HG02610 (cell line): ENCODE measurements around the gene HOXA13.

Experiments
- ATAC-seq: cut with Tn5 transposase; IDR thresholded peaks from one replicate; pipeline ENCODE4 v1.9.1; 2021; ENCODE audit warnings: mild to moderate bottlenecking, moderate library complexity; ENCODE audit not compliant: unreplicated experiment

The HOXA13 gene

DNA sequence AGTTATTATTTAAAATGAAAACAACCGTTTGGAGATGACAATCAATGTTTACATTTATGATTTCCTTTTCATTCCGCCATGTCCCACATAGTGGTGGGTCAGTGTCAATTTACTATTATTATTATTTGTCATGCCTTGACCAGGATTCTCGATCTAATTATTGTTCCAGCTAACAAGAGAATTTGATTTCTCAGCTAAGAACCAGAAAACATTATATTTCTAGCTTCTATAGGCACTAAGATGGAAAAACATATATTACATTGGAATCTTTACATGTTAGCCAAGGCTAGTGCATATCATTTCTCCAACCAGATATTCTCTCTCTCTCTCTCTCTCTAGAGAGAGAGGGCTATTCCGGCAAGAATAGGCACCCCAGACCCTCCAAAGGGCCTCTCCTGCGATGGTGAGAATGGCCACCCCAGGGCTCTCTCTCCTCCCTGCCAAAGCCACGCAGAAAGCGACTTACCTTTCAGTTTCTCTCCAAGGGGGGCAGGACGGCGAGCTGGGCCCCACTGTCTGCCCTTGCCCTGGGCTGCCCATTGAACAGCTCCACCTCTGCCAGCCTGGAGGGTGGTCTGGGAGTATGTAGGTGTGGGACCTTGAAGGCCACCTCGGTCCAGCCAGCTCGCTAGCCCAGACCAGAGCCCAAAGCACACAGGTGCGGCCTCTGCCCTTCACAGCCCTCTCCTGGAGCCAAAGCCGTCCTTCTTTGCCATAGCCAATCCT is 49.9 kb downstream of the HOXA13 start:
- no peak for ATAC-seq

DNA sequence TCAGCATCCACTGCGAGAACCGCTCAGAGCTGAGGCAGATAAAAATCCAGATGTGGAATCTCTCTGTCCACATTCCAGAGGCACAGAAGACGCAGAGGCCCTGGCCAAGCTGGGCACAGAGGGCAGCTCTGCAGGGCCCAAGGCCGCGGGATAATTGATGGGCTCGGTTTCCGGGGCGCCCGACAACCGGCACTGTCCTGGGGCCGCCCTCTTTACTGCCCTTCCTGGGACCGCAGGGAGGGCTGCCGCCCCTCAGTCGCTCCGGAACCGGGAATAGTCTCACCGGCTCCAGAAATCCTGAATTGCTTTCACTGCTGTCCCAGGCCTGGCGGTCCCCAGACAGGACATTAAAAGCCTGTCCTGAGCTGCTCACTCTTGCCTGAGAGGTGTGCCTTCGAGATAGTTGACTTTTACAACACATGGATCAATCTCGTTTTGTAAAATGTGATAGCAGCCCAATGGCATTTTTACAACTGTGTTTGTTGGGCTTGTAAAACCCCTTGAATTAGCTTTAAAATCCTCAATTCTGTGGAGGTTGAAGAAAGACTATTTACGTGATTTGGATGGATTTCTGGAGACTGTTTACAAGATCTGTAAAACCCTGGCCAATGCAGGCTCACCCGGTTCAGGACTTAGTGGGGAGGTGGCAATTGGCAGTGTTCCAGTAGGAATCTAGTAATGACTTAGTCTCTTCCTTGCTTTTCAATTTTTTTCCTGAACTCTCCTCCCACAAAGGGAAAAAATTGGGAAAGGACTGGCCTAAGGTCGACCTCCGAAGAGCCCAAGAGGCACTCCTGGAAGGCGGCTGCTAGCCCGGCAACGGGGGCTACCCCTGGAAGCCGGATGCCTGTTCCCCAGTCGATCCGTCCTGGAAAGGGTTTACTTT is 50.9 kb downstream of the HOXA13 start:
- ATAC-seq, result no peak

GRCh38 chr7:27148031-27148755 is 51.7 kb downstream of the HOXA13 start:
- ATAC-seq, result no peak

GRCh38 chr7:27147199-27148030 is 52.5 kb downstream of the HOXA13 start, which contains the start of gene HOXA6:
HOXA6 (minus strand) TSS chr7:27147774; CDS start chr7:27147749, 25 bp downstream.
- no peak for ATAC-seq

DNA sequence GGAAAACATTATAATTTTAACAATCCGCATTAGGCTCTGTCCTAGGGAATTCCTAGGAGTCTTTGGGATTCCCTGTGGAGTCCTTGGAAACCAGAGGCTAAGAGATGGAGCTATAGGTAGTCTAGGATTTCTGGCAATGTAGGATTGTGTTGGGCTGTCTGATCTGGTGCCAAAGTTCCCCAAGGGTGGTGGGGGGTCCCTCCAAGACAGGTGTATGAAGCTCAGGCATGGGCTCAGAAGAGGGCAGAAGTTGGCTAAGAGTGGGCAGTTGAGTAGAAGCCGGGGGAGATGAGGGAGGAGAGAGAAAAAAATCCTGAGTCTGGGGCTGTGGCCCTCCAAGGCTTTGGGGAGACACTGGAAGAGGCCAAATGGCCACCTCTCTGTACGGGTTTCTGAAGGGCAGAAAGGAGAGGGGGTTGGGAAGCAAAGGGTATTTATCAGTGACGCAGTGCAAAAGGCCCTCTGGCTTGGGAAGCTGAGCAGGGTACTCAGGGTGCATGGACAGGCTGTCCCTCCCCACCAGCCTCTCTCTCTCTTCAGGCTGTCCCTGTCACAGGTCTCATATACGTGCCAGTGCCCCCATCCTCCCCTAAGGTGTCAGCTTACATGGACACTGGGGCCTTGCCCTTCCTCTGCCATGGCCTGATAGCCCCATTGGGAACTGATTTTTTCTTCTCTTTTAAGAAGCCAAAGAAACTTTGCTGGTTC is 53.2 kb downstream of the HOXA13 start:
- no peak for ATAC-seq

DNA sequence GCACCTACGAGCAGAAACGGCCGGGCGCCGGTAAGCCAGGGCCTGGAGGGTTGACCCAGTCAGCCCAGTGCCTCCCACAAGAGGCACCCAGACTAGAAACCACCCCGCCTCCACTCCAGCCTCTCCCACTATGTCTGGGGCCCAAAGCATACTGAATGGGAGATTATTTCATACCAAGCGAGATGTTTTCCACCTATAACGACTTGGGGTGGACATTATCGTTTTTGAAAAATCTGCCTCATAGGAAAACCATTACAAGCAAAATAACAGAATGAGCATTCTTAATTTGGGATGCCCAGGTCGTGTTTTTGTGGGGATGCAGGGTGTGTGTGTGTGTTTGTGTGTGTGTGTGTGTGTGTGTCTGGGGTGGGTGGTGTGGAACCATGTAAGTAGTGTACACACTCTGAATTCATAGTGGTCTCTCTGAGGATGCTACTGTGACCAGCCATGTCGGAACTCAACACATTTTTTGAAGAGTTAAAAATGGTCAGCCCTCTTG is 53.9 kb downstream of the HOXA13 start:
- no peak for ATAC-seq

GRCh38 chr7:27145165-27145913 is 54.6 kb downstream of the HOXA13 start:
- ATAC-seq, result no peak

DNA sequence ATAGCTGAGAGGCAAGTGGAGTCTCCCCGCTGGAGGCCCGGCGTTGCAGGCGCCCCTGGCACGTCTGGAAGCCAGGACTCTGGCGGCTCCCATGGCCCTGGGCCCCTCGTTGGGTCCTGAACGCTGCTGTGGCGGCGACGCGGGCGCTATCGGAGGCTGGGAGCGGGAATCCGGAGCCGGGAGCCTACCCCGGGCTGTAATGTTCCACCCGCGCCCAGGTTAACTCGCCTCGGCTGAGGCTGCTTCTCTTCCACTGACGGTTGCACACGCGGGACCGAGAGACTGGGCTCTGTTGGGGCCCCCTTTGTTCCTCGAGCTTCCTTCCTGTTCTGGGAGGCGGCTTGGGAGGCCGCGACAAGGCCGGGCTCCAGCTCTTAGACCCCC is 55.1 kb downstream of the HOXA13 start:
- ATAC-seq, result no peak
